ENCODE data around the gene FBXO42.

GRCh38 chr1:16251381-16251780, 100.9 kb downstream of the FBXO42 start:
- TF ChIP-seq EZH2 (IDR thresholded peaks at IDR 0.05) (no peak), POLR2AphosphoS5 (IDR thresholded peaks at IDR 0.05; ENCODE audit: borderline replicate concordance, low read depth, low read length) (no peak)
